H1 (cell line): ENCODE data around the gene PLEKHG1. TPM values are rescaled to one million over a fixed set of nuclear protein-coding genes. Genes with fewer than 3 reads are reported as not detected.

Experiments
- BACH1 ChIP-seq: IDR thresholded peaks from 2 replicates; pipeline ENCODE4 v1.6.1; 2012; ENCODE audit warnings: low read length, improper control_type of control experiment
- CEBPB ChIP-seq: IDR thresholded peaks from 2 replicates; pipeline ENCODE4 v1.6.1; 2012; ENCODE audit warnings: low read depth, low read length
- CREB1 ChIP-seq: IDR thresholded peaks from 2 replicates; pipeline ENCODE4 v1.6.1; 2012; ENCODE audit warnings: inconsistent platforms
- RXRA ChIP-seq: IDR thresholded peaks from 2 replicates; pipeline ENCODE4 v1.6.1; 2011; ENCODE audit warnings: low read depth, mild to moderate bottlenecking, low read length, moderate library complexity; ENCODE audit not compliant: insufficient read depth
- SP2 ChIP-seq: IDR thresholded peaks from 2 replicates; pipeline ENCODE4 v1.6.1; 2012; ENCODE audit warnings: mild to moderate bottlenecking, low read length, inconsistent platforms
- SP4 ChIP-seq: IDR thresholded peaks from 2 replicates; pipeline ENCODE4 v1.6.1; 2012; ENCODE audit warnings: low read length, inconsistent platforms
- TBP ChIP-seq: IDR thresholded peaks from 2 replicates; pipeline ENCODE4 v1.6.1; 2011; ENCODE audit warnings: low read depth, low read length, improper control_type of control experiment
- polyA plus RNA-seq, 7 experiments: library from polyadenylated mRNA; depleted of rRNA in 3 of 7; stranded (reverse) in 5 of 7; unstranded in 2 of 7; fragments of >200 nt in 5 of 7; fragments of 200-250 nt in 2 of 7; gene quantifications; 1 replicate in 5 of 7; 2 replicates in 1 of 7; 4 replicates in 1 of 7; pipeline versions ENCODE4 v1.2.1 to v1.2.3, GENCODE V29; 2011 to 2013; ENCODE audit warnings: missing spikeins in 2 of 7, mixed read lengths in 2 of 7
- total RNA-seq: library from RNA; stranded (reverse); fragmentation: NEBNext Ultra II Directional; extraction: Animal tissue kit (Norgen Biotek cat#: 25700); gene quantifications from 2 replicates; pipeline ENCODE4 v1.2.1, GENCODE V29; 2021
- TF ChIP-seq, protein P1 (sequence below): fragments of 300-600 bp; sonication (generic); IDR thresholded peaks from 2 replicates; pipeline ENCODE4 v1.7.1; 2012; ENCODE audit warnings: low read length, moderate library complexity, mild to moderate bottlenecking, inconsistent platforms; ENCODE audit not compliant: insufficient replicate concordance
- TF ChIP-seq, protein P2 (sequence below): IDR thresholded peaks from 2 replicates; pipeline ENCODE4 v1.6.1; 2012; ENCODE audit warnings: inconsistent platforms

The PLEKHG1 gene
- total and polyA plus RNA-seq, 2 of the 8 experiments (the other 6 are each of a cell fraction or from before 2014, with no cell fraction given), result 0.94 to 2.2 TPM

DNA sequence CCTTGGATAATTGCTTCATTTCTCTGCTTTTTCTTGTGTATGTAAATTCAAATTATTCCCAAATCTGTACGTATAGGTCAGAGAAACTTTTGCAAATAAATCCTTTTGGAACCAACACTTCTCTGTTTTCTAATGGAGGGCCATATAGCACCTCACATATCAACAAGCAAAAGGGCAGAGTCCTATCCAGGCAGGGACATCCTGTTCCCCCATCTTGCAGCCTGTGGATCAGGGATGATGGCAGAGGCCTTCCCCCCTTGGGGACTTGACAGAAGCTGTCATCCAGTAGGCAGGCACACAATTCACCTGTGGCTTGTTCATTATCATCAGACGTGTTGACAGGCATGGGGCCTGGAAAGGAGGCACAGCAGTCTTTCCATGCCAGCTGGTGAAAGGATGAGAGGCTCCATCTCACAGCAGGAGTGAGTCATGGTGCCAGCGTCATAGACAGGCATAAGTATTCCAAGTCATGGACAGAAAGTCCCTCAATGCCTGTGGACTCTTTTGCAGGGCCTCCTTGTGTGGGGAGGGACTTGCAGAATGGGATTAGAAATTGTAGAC, 31.8 kb upstream of the PLEKHG1 start (continued):
- TF ChIP-seq, protein P1, sequence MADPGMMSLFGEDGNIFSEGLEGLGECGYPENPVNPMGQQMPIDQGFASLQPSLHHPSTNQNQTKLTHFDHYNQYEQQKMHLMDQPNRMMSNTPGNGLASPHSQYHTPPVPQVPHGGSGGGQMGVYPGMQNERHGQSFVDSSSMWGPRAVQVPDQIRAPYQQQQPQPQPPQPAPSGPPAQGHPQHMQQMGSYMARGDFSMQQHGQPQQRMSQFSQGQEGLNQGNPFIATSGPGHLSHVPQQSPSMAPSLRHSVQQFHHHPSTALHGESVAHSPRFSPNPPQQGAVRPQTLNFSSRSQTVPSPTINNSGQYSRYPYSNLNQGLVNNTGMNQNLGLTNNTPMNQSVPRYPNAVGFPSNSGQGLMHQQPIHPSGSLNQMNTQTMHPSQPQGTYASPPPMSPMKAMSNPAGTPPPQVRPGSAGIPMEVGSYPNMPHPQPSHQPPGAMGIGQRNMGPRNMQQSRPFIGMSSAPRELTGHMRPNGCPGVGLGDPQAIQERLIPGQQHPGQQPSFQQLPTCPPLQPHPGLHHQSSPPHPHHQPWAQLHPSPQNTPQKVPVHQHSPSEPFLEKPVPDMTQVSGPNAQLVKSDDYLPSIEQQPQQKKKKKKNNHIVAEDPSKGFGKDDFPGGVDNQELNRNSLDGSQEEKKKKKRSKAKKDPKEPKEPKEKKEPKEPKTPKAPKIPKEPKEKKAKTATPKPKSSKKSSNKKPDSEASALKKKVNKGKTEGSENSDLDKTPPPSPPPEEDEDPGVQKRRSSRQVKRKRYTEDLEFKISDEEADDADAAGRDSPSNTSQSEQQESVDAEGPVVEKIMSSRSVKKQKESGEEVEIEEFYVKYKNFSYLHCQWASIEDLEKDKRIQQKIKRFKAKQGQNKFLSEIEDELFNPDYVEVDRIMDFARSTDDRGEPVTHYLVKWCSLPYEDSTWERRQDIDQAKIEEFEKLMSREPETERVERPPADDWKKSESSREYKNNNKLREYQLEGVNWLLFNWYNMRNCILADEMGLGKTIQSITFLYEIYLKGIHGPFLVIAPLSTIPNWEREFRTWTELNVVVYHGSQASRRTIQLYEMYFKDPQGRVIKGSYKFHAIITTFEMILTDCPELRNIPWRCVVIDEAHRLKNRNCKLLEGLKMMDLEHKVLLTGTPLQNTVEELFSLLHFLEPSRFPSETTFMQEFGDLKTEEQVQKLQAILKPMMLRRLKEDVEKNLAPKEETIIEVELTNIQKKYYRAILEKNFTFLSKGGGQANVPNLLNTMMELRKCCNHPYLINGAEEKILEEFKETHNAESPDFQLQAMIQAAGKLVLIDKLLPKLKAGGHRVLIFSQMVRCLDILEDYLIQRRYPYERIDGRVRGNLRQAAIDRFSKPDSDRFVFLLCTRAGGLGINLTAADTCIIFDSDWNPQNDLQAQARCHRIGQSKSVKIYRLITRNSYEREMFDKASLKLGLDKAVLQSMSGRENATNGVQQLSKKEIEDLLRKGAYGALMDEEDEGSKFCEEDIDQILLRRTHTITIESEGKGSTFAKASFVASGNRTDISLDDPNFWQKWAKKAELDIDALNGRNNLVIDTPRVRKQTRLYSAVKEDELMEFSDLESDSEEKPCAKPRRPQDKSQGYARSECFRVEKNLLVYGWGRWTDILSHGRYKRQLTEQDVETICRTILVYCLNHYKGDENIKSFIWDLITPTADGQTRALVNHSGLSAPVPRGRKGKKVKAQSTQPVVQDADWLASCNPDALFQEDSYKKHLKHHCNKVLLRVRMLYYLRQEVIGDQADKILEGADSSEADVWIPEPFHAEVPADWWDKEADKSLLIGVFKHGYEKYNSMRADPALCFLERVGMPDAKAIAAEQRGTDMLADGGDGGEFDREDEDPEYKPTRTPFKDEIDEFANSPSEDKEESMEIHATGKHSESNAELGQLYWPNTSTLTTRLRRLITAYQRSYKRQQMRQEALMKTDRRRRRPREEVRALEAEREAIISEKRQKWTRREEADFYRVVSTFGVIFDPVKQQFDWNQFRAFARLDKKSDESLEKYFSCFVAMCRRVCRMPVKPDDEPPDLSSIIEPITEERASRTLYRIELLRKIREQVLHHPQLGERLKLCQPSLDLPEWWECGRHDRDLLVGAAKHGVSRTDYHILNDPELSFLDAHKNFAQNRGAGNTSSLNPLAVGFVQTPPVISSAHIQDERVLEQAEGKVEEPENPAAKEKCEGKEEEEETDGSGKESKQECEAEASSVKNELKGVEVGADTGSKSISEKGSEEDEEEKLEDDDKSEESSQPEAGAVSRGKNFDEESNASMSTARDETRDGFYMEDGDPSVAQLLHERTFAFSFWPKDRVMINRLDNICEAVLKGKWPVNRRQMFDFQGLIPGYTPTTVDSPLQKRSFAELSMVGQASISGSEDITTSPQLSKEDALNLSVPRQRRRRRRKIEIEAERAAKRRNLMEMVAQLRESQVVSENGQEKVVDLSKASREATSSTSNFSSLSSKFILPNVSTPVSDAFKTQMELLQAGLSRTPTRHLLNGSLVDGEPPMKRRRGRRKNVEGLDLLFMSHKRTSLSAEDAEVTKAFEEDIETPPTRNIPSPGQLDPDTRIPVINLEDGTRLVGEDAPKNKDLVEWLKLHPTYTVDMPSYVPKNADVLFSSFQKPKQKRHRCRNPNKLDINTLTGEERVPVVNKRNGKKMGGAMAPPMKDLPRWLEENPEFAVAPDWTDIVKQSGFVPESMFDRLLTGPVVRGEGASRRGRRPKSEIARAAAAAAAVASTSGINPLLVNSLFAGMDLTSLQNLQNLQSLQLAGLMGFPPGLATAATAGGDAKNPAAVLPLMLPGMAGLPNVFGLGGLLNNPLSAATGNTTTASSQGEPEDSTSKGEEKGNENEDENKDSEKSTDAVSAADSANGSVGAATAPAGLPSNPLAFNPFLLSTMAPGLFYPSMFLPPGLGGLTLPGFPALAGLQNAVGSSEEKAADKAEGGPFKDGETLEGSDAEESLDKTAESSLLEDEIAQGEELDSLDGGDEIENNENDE, result no peak
- TF ChIP-seq CEBPB, result no peak
- TF ChIP-seq RXRA, result no peak
- TF ChIP-seq BACH1, result no peak
- TF ChIP-seq, protein P2, sequence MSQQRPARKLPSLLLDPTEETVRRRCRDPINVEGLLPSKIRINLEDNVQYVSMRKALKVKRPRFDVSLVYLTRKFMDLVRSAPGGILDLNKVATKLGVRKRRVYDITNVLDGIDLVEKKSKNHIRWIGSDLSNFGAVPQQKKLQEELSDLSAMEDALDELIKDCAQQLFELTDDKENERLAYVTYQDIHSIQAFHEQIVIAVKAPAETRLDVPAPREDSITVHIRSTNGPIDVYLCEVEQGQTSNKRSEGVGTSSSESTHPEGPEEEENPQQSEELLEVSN, result no peak
- no peak for TF ChIP-seq CREB1
- TF ChIP-seq TBP, result no peak
- no peak for TF ChIP-seq SP2
- TF ChIP-seq SP4, result no peak
